D341Med (cell line): ENCODE measurements around the gene BSN.

Experiments used
- DNase-seq: peaks from one replicate; pipeline ENCODE4 v3.0.0; 2012; ENCODE audit warnings: low spot score

Gene BSN

DNA sequence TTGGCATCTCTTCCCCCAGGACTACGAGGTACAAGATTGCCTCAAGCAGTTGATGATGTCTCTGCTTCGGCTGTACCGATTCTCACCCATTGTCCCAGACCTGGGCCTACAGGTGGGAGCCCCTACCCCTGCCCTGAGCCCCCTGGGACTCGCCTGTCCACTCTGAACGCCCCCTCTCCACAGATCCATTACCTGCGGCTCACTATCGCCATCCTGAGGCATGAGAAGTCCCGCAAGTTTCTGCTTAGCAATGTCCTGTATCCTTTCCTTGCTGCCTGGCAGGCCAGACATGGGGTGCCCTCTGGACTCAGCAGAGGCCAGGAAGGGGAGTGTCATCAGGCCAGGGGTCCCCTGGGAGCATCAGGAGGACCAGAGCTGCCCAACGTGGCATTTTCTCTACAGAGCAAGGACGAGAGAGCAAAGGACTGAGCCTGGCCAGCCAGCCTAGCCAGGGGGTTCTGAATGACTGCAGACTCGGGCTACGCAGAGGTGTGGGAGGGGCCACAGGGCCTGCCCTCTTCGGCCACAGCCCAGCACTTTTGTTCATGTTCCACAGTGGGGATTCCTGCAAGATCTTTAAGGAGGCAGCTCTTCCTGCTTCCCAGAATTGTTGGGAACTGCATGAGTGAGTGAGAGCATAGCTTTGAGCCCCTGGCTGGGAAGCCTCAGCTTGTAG lies 146.3 kb downstream of the BSN start:
- no peak for DNase-seq

GRCh38 chr3:49701388-49702077 lies 147.3 kb downstream of the BSN start:
- DNase-seq: peak; percentile 71

GRCh38 chr3:49702672-49703071 lies 148.4 kb downstream of the BSN start:
- DNase-seq: no peak

GRCh38 chr3:49703443-49703927 lies 149.2 kb downstream of the BSN start:
- DNase-seq: peak; percentile 93

DNA sequence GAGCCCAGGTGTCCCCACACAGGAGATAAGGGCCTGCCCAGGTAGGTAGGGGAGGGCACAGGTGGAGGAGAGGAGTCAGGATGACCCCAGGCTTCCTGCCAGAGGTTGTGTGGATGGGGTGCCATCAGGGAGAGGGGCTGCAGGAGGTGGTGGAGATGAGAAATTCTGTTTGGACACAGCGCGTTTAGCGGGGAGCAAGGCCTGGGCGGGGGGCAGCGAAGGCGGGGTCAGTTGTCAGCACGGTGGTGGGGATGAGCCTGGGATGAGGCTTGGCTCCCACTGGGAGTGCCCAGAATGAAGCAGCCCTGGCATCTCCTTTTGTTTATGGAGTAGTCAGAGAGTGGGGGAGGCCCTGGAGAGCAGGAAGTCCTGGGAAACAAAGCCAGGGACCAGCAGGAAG lies 149.7 kb downstream of the BSN start:
- no peak for DNase-seq

GRCh38 chr3:49704629-49705028 lies 150.4 kb downstream of the BSN start:
- DNase-seq: no peak

DNA sequence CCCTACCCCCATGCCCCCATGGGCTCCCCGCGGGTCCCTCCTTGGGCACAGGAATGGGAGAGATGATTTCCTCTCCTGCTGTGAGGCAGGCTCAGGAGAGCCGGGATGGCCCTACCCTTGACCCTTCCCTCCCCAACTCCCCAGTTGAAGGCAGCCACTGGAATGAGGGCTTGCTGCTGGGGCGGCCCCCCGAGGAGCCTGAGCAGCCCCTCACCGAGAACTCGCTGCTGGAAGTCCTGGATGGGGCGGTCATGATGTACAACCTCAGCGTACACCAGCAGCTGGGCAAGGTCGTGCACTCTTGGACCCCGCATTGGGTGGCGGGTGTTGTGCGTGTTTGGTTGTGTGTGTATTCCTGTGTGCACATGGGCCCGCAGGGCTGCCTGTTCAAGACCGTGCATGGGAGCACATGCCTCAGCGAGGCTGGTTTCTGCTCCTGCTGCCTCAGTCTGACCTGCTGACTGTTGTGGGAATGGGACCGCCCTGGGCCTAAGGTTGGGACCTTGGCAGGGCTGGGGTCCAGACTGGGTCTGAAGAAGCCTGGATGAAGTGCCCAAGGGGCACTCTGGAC lies 151.2 kb downstream of the BSN start:
- DNase-seq: no peak

DNA sequence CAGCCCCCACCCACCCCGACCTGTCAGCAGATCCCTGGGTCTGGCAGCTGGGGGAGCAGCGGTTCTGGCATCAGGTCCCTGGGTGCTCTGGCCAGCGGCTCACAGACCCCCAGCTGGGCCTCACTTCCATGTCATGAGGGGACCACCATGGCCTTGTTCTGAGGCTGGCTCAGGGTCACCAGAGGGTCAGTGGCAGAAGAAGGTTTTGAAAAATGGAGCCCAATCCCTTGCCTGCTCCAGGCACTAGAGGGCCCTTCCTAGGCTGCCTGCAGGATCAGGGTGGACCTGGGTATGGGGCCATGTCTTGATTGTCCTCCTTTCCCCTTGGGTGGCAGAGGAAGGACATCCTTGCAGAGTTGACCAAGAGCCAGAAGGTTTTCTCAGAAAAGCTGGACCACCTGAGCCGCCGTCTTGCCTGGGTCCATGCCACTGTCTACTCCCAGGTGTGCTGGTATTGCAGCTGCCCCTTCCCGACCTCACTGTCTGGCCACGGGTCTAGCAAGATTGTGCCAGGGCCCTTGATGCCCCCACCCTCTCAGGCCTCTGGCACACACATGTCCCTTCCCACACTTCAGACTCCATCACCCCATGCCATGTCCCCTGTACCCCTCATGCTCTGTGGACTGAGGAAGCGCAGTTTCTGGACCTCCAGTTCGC lies 152.3 kb downstream of the BSN start:
- DNase-seq: no peak

GRCh38 chr3:49707113-49707480 lies 152.8 kb downstream of the BSN start:
- DNase-seq: no peak

DNA sequence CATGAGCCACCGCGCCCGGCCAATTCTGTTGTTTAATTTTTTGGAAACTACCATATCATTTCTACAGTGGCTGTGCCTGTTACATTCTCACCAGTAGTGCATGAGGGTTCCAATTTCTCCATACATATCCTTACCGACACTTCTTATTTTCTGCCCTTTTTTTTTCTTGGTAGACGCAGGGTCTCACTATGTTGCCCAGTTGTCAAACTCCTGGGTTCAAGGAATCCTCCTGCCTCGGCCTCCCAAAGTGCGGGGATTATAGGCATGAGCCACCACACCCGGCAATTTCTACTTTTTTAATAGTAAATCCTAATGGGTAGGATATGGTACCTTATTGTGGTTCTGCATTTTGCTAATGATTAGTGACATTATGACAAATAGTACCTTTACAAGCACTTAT lies 155.6 kb downstream of the BSN start:
- DNase-seq: no peak

- DNase-seq: no peak
Measured at GRCh38 chr3:49711489-49711888, 157.2 kb downstream of the BSN start.

DNA sequence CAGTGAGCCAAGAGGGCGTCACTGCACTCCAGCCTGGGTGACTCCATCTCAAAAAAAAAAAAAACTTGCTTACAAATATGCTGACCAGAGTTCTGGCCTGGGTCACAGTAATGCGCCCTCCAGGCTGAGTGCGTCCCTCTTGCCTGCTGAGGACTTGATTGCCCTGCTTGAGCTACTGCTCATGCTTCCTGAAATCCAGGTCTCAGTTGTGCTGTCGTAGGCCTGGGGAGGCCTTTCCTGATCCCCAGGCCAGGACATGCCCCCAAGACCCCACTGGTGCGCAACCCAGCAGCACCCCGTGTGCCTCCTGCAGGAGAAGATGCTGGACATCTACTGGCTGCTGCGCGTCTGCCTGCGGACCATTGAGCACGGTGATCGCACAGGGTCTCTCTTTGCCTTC lies 157.9 kb downstream of the BSN start:
- no peak for DNase-seq

- DNase-seq: no peak
Measured at GRCh38 chr3:49712631-49713317, 158.5 kb downstream of the BSN start.

- DNase-seq: no peak
Measured at GRCh38 chr3:49713336-49714105, 159.2 kb downstream of the BSN start.

GRCh38 chr3:49714728-49715550 lies 160.7 kb downstream of the BSN start:
- no peak for DNase-seq

- no peak for DNase-seq
Measured at GRCh38 chr3:49715611-49716121, 161.4 kb downstream of the BSN start.

GRCh38 chr3:49716169-49716568 lies 161.9 kb downstream of the BSN start:
- peak; percentile 16 for DNase-seq

- DNase-seq: peak; percentile 18
Measured at GRCh38 chr3:49716691-49717210, 162.5 kb downstream of the BSN start.

DNA sequence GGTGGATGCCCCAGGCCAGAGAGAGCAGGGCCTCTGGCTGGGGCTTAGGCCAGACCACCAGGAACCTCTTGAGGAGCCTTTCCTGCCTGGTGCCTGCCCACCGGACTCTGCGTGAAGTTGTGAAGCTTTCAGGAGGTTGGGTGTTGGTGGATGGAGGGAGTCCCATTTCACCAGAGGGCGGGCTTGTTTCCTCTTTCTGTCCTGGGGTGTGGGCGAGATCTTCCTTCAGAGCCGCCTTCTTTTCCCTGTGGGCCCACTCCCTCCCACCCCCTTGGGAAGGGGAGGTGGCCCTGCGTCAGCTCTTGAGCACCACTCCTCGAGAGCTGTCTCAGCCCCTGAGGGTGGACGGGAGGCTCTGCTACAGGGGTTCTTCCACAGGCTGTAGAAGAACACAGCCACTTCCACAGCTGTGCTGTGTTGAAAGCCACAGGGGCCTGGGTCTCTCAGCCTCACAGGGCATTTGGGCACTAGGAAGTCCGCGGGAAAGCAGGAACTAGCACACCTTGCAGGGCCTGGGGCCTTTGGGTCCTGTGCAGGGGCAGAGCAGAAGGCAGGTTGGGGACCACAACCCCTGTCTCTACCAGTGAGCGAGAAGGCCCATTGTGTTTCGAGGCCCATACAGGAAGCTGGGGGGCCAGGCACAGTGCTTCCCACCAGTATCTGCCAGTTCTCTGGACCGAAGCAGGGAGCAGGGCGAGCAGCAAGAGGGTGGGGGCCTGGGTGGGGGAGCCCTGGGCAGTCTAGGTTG lies 163.1 kb downstream of the BSN start:
- DNase-seq: peak; percentile 11
